GM10266 (cell line): Measurements from ENCODE around the gene ZNF256.

Experiments used
- DNase-seq: peaks from one replicate; pipeline ENCODE4 v3.0.0; 2012; ENCODE audit errors: extremely low spot score
- TF ChIP-seq, protein P1 (sequence below): IDR thresholded peaks from 2 replicates; pipeline ENCODE4 v1.5.1; 2012; ENCODE audit warnings: mild to moderate bottlenecking, low read depth; ENCODE audit not compliant: control insufficient read depth, insufficient read depth; ENCODE audit errors: missing control alignments

Gene ZNF256

DNA sequence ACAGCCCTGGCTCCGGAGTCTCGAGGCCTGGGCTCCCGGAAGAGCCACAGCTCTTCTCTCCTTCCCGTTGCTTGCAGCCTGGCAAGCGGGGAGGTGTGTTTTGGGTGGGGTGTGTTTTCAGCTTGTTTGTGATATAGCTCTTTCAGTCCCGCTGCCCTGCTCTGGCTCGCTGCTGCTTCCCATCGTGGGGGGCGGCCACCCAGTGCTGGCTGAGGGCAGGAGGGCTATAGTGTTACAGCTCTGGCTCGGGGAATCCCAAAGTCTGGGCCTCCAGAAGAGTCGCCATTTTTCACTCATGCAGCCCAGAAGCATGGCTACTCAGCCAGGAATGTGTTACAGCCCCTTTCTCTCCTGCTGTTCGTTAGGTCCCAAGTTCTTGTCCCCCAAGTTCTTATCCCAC lies 2.2 kb upstream of the ZNF256 start:
- TF ChIP-seq, protein P1, sequence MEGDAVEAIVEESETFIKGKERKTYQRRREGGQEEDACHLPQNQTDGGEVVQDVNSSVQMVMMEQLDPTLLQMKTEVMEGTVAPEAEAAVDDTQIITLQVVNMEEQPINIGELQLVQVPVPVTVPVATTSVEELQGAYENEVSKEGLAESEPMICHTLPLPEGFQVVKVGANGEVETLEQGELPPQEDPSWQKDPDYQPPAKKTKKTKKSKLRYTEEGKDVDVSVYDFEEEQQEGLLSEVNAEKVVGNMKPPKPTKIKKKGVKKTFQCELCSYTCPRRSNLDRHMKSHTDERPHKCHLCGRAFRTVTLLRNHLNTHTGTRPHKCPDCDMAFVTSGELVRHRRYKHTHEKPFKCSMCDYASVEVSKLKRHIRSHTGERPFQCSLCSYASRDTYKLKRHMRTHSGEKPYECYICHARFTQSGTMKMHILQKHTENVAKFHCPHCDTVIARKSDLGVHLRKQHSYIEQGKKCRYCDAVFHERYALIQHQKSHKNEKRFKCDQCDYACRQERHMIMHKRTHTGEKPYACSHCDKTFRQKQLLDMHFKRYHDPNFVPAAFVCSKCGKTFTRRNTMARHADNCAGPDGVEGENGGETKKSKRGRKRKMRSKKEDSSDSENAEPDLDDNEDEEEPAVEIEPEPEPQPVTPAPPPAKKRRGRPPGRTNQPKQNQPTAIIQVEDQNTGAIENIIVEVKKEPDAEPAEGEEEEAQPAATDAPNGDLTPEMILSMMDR, result no peak
- no peak for DNase-seq

DNA sequence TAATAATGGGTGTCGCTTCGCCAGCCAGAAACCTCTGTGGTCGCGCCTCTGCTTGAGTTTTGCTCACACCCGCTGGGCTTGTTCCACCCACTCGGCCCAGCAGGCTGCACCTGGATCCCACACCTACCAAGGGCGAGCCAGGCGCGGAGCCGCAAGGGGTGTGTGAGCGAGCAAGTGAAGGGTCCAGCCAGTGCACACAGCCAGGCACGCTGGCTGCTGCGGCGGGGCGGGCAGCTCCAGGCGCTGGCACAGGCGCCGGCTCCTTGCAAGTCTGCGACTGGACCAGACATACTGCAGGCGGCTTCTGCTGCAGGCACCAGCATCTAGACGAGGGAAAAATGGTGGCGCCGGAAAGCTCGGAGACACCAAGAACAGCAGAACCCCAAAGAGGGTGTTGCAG lies 1.8 kb upstream of the ZNF256 start:
- no peak for DNase-seq
- TF ChIP-seq, protein P1, result no peak

DNA sequence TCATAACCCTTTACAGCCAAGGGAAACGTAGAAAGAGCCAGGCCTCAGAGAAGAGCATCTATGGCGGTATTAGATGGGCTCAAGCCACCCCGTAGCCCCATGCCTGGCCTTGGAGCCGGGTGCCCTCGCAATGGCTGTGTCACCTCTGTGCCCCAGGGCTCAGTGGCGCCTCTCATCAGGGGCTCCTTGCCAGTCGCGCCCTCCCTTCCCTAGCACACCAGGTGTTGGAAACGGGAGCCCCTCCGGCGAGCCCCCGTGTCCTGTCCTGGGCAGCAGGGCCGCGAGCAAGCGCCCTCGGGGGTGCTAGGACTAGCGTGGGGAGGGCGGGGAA lies 453 bp downstream of the ZNF256 start:
- DNase-seq, result no peak
- TF ChIP-seq, protein P1, result no peak

DNA sequence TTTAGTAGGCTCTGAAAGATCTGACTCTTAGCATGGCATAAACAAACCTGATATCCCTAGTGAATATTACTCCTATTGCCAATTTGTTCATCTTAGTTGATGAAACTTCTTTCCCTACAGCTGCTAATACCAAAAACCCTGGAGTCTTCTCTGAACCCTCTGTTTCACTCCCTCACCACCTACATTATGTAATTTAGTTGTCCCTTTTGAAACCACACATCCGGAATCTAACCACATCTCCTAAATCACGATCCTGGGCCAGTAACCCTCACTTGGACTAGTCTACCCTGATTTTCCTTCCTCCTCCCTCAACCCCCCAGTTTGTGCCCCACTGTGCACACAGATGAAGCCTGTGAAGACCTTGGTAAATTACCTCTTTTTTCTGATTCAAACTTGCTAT lies 1.2 kb downstream of the ZNF256 start:
- DNase-seq, result no peak
- TF ChIP-seq, protein P1, result no peak

DNA sequence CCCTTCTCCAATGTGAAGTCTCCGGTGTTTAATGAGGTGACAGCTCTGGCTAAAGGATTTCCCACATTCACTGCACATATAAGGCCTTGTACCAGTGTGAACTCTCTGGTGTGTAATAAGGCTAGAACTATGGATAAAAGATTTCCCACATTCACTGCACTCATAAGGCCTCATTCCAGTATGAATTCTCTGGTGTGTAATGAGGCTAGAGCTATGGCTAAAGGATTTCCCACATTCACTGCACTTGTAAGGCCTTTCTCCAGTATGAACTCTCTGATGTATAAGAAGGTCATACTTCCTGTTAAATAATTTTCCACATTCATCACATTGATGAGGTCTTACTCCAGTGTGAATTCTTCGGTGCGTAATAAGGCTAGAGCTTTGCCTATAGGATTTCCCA lies 5.9 kb downstream of the ZNF256 start:
- TF ChIP-seq, protein P1, result no peak
- no peak for DNase-seq

DNA sequence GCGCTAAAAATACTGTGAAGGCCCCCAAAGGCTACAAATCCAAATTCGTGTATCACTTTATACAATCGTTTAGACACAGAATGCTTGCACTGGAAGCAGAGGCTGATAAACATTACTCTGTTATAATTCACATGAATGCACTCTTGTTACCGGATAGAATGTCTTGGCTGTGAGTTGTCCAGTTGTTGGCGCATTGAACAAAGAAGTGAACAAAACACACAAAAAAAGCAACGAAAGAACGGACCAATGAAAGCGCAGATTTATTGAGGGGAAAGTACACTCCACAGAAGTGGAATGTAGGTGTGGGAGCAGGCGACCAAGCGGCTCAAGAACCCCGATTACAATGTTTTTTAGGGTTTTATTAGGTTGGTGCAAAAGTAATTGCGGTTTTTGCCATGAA lies 11.8 kb downstream of the ZNF256 start:
- TF ChIP-seq, protein P1, result no peak
- no peak for DNase-seq

DNA sequence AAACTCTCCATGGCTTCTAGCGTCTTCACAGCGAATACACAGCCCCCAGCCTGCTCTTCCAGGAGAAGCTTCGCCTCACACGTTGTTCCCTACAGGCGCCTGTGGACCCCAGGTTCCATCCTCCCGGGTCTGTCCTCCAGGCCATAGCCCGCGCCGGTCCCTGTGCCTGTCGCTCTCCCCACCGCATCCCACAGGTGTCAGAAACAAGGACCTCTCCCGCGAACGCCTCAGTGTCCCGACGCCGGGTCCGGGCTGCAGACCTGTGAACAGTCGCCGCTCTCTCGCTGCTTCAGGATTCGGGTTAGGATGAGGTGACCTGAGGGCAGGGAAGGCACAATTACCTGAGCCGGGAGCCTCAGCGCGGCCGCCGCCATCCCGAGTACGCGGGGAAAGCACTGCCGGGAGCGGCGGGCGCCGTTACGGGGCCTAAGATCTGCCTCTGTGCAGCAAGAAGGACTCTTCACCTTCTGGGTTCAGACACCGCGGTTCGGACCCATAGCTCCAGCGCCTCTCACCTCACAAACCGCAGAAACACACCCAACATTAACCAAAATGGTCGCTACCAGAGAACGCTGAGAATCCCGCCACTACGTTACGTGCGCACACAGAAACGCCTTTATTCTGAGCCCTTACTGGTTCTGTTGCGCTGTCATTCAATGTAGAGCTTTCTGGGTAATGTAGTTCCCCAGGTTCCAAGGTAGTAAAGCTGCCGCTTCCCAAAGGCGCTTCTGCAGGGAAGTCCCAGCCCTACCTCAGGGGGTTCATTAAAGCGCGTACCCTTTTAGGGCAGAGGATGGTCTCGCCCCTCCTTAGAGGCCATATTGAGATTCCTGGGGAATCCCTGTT lies 12.5 kb downstream of the ZNF256 start, which contains the start of gene ZNF418:
Gene ZNF418 (minus strand): TSS at position 583 of the 846 bp plus-strand sequence. CDS start 1,580 bp downstream, outside the sequence.
- TF ChIP-seq, protein P1, result no peak
- peak; percentile 42 for DNase-seq
